DND-41 (cell line): ENCODE data around the gene ZNRF2.
A peak's percentile ranks its signal among the peaks of the same experiment; 100 is the strongest.

Source experiments
- ATAC-seq: fragments of 200-7000 bp; cut with Tn5 transposase; 3 replicates; pipeline ENCODE4 v1.9.1; 2021; ENCODE audit warnings: low read depth; ENCODE audit not compliant: insufficient read depth
- DNase-seq: peaks from one replicate; pipeline ENCODE4 v3.0.0-alpha.2; 2020
- H2AFZ ChIP-seq: 2 replicates; pipeline ENCODE4 v1.6.0; 2012; ENCODE audit warnings: low read depth, low read length
- H3K27ac ChIP-seq: 2 replicates; pipeline ENCODE4 v1.5.1; 2012; ENCODE audit warnings: low read length, inconsistent platforms
- H3K27me3 ChIP-seq: fragments of 200-600 bp; sonication (generic); 2 replicates; pipeline ENCODE4 v1.6.0; 2012; ENCODE audit warnings: low read length, mild to moderate bottlenecking, inconsistent platforms; ENCODE audit not compliant: insufficient read depth, poor library complexity
- H3K36me3 ChIP-seq: 2 replicates; pipeline ENCODE4 v1.5.1; 2012; ENCODE audit warnings: low read length, inconsistent platforms; ENCODE audit not compliant: insufficient read depth
- H3K4me1 ChIP-seq: 2 replicates; pipeline ENCODE4 v1.5.1; 2012; ENCODE audit warnings: mild to moderate bottlenecking, low read length; ENCODE audit not compliant: insufficient read depth
- H3K4me2 ChIP-seq: 2 replicates; pipeline ENCODE4 v1.6.0; 2012; ENCODE audit warnings: mild to moderate bottlenecking, moderate library complexity, low read length, inconsistent platforms; ENCODE audit not compliant: insufficient read depth
- H3K4me3 ChIP-seq, 2 experiments: fragments of 200-600 bp in 1 of 2; shearing (Covaris generic) in 1 of 2; 2 replicates each; pipeline ENCODE4 v1.5.1; 2012 to 2016; ENCODE audit warnings: inconsistent platforms in 2 of 2, low read length in 2 of 2, mild to moderate bottlenecking in 2 of 2, low read depth in 1 of 2, moderate library complexity in 1 of 2
- H3K79me2 ChIP-seq: 2 replicates; pipeline ENCODE4 v1.6.0; 2012; ENCODE audit warnings: low read length, inconsistent platforms; ENCODE audit not compliant: insufficient read depth
- H3K9ac ChIP-seq: 2 replicates; pipeline ENCODE4 v1.6.0; 2012; ENCODE audit warnings: low read depth, mild to moderate bottlenecking, inconsistent platforms, low read length, moderate library complexity
- H3K9me3 ChIP-seq: 2 replicates; pipeline ENCODE4 v1.5.1; 2012; ENCODE audit warnings: low read length, moderate library complexity, mild to moderate bottlenecking, inconsistent platforms; ENCODE audit not compliant: insufficient read depth, severe bottlenecking
- H4K20me1 ChIP-seq: 2 replicates; pipeline ENCODE4 v1.6.0; 2012; ENCODE audit warnings: low read length; ENCODE audit not compliant: insufficient read depth
- CTCF ChIP-seq: IDR thresholded peaks from 2 replicates; pipeline ENCODE4 v1.5.1; 2012; ENCODE audit warnings: borderline replicate concordance, low read length, moderate library complexity, mild to moderate bottlenecking; ENCODE audit not compliant: poor library complexity, severe bottlenecking; ENCODE audit errors: extremely low read depth
- EZH2 ChIP-seq: IDR thresholded peaks from 3 replicates; pipeline ENCODE4 v1.6.1; 2012; ENCODE audit warnings: borderline replicate concordance, low read depth, mild to moderate bottlenecking, moderate library complexity, low read length, inconsistent platforms; ENCODE audit not compliant: severe bottlenecking

ZNRF2 gene

GRCh38 chr7:30240106-30240800 lies 44.1 kb upstream of the ZNRF2 start:
- Histone ChIP-seq H3K27ac (no peak overlapping the region), H3K4me3 (no peak overlapping the region), H4K20me1 (no peaks in the 10 kb centered on the region), H2AFZ (no peak overlapping the region), H3K9ac (no peak overlapping the region), H3K4me2 (no peak overlapping the region), H3K36me3 (no peaks in the 10 kb centered on the region), H3K4me1 (no peaks in the 10 kb centered on the region), H3K9me3 (no peaks in the 10 kb centered on the region), H3K27me3 (peaks cover 28% of the 10 kb centered on the region), H3K79me2 (no peaks in the 10 kb centered on the region)
- ATAC-seq (0 out of 3 replicates have a peak, but pooled peaks have one; percentile 22), DNase-seq (no peak)
- no peak for TF ChIP-seq CTCF
- no peak for TF ChIP-seq EZH2

- H3K9me3 ChIP-seq = no peaks in the 10 kb centered on the region
- H3K27ac ChIP-seq = no peak overlapping the region
- ATAC-seq (no peak), DNase-seq (no peak)
- no peak overlapping the region for H3K9ac ChIP-seq
- no peaks in the 10 kb centered on the region for H3K4me1 ChIP-seq
- no peaks in the 10 kb centered on the region for H3K79me2 ChIP-seq
- no peak for TF ChIP-seq EZH2
- TF ChIP-seq CTCF = no peak
- H3K27me3 ChIP-seq = peaks cover 28% of the 10 kb centered on the region
- no peaks in the 10 kb centered on the region for H3K36me3 ChIP-seq
- H2AFZ ChIP-seq = no peak overlapping the region
- no peak overlapping the region for H3K4me2 ChIP-seq
- H4K20me1 ChIP-seq = 0 out of 2 replicates have a peak, but pooled peaks cover 2% of the 10 kb centered on the region
- H3K4me3 ChIP-seq = no peak overlapping the region
Observed at GRCh38 chr7:30241767-30242166, 42.6 kb upstream of the ZNRF2 start.

- Histone ChIP-seq H2AFZ (no peak overlapping the region), H3K4me1 (no peaks in the 10 kb centered on the region), H3K9ac (no peak overlapping the region), H4K20me1 (0 out of 2 replicates have a peak, but pooled peaks cover 2% of the 10 kb centered on the region), H3K4me3 (no peak overlapping the region), H3K36me3 (no peaks in the 10 kb centered on the region), H3K4me2 (no peak overlapping the region), H3K9me3 (no peaks in the 10 kb centered on the region), H3K27ac (no peak overlapping the region), H3K79me2 (no peaks in the 10 kb centered on the region), H3K27me3 (peaks cover 28% of the 10 kb centered on the region)
- no peak for DNase-seq
- no peak for ATAC-seq
- TF ChIP-seq CTCF (no peak), EZH2 (no peak)
Observed at GRCh38 chr7:30244340-30244739, 40.1 kb upstream of the ZNRF2 start.
